SK-N-SH treated with all-trans-retinoic acid at 6 μM for 48 hours (cell line): ENCODE measurements around the gene MILR1.

Source experiments
- ATAC-seq: fragments of 200-7000 bp; cut with Tn5 transposase; 3 replicates; pipeline ENCODE4 v1.9.1; 2020; ENCODE audit warnings: mild to moderate bottlenecking, moderate library complexity
- ARNTL ChIP-seq: fragments of 450-650 bp; formaldehyde crosslinking; IDR thresholded peaks from 2 replicates; pipeline ENCODE4 v1.5.0; 2020; ENCODE audit warnings: low read depth, mild to moderate bottlenecking, moderate library complexity, borderline replicate concordance
- BACH2 ChIP-seq: fragments of 250-450 bp; sonication (Bioruptor Pico); IDR thresholded peaks from 2 replicates; pipeline ENCODE4 v1.9.0; 2021; ENCODE audit warnings: mild to moderate bottlenecking, borderline replicate concordance
- CREB5 ChIP-seq: fragments of 250-450 bp; sonication (Bioruptor Pico); IDR thresholded peaks from 2 replicates; pipeline ENCODE4 v1.5.1; 2020; ENCODE audit warnings: low read depth, mild to moderate bottlenecking, moderate library complexity
- CSDC2 ChIP-seq: fragments of 250-450 bp; sonication (Bioruptor Pico); IDR thresholded peaks from 2 replicates; pipeline ENCODE4 v1.5.0; 2020; ENCODE audit warnings: mild to moderate bottlenecking, moderate library complexity
- ESRRG ChIP-seq: fragments of 250-450 bp; sonication (Bioruptor Pico); IDR thresholded peaks from 2 replicates; pipeline ENCODE4 v1.6.1; 2021; ENCODE audit warnings: mild to moderate bottlenecking
- GLIS3 ChIP-seq: fragments of 250-450 bp; sonication (Bioruptor Pico); IDR thresholded peaks from 2 replicates; pipeline ENCODE4 v1.5.0; 2020; ENCODE audit warnings: mild to moderate bottlenecking, moderate library complexity
- ISL1 ChIP-seq: fragments of 250-450 bp; sonication (Bioruptor Pico); IDR thresholded peaks from 2 replicates; pipeline ENCODE4 v2.1.2; 2022; ENCODE audit warnings: mild to moderate bottlenecking, moderate library complexity
- OSR1 ChIP-seq: fragments of 250-450 bp; sonication (Bioruptor Pico); IDR thresholded peaks from 2 replicates; pipeline ENCODE4 v1.8.0; 2022; ENCODE audit warnings: moderate library complexity, mild to moderate bottlenecking, inconsistent platforms
- PATZ1 ChIP-seq: fragments of 250-450 bp; sonication (Bioruptor Pico); IDR thresholded peaks from 2 replicates; pipeline ENCODE4 v1.8.0; 2020; ENCODE audit warnings: mild to moderate bottlenecking, moderate library complexity, borderline replicate concordance
- POU6F1 ChIP-seq: fragments of 250-450 bp; sonication (Bioruptor Pico); IDR thresholded peaks from 2 replicates; pipeline ENCODE4 v1.8.0; 2021; ENCODE audit warnings: low read depth, mild to moderate bottlenecking, moderate library complexity, borderline replicate concordance
- RARB ChIP-seq: fragments of 250-450 bp; sonication (Bioruptor Pico); IDR thresholded peaks from 2 replicates; pipeline ENCODE4 v1.8.0; 2021; ENCODE audit warnings: mild to moderate bottlenecking, moderate library complexity
- SNAI2 ChIP-seq: fragments of 250-450 bp; sonication (Bioruptor Pico); IDR thresholded peaks from 2 replicates; pipeline ENCODE4 v1.5.0; 2020; ENCODE audit warnings: mild to moderate bottlenecking, moderate library complexity
- TCF4 ChIP-seq: fragments of 250-450 bp; sonication (Bioruptor Pico); IDR thresholded peaks from 2 replicates; pipeline ENCODE4 v1.8.0; 2021; ENCODE audit warnings: mild to moderate bottlenecking, moderate library complexity, borderline replicate concordance
- TSHZ2 ChIP-seq: fragments of 250-450 bp; sonication (Bioruptor Pico); IDR thresholded peaks from 2 replicates; pipeline ENCODE4 v1.5.0; 2020; ENCODE audit warnings: mild to moderate bottlenecking, moderate library complexity
- ZC3H10 ChIP-seq: fragments of 250-450 bp; sonication (Bioruptor Pico); IDR thresholded peaks from 2 replicates; pipeline ENCODE4 v1.5.1; 2021; ENCODE audit warnings: mild to moderate bottlenecking, moderate library complexity
- ZFP3 ChIP-seq: fragments of 250-450 bp; sonication (Bioruptor Pico); IDR thresholded peaks from 2 replicates; pipeline ENCODE4 v1.5.0; 2020; ENCODE audit warnings: mild to moderate bottlenecking, moderate library complexity
- ZFP30 ChIP-seq: fragments of 450-650 bp; formaldehyde crosslinking; IDR thresholded peaks from 2 replicates; pipeline ENCODE4 v1.5.0; 2022; ENCODE audit warnings: mild to moderate bottlenecking, moderate library complexity
- ZNF565 ChIP-seq: fragments of 450-650 bp; formaldehyde crosslinking; conservative IDR thresholded peaks from 2 replicates; pipeline ENCODE4 v1.5.0; 2020; ENCODE audit warnings: low read depth, mild to moderate bottlenecking, moderate library complexity
- ZNF70 ChIP-seq: fragments of 450-650 bp; formaldehyde crosslinking; IDR thresholded peaks from 2 replicates; pipeline ENCODE4 v1.5.0; 2020; ENCODE audit warnings: mild to moderate bottlenecking, moderate library complexity
- ZNF8 ChIP-seq: fragments of 450-650 bp; formaldehyde crosslinking; IDR thresholded peaks from 2 replicates; pipeline ENCODE4 v1.5.0; 2020; ENCODE audit warnings: mild to moderate bottlenecking, moderate library complexity

MILR1 gene

GRCh38 chr17:64488301-64488700 is 39.4 kb downstream of the MILR1 start:
- TF ChIP-seq POU6F1, result no peak
- no peak for TF ChIP-seq ZNF8 (CRISPR knock-in tag)
- no peak for TF ChIP-seq RARB (CRISPR knock-in tag)
- TF ChIP-seq TSHZ2 (CRISPR knock-in tag), result no peak
- no peak for TF ChIP-seq ZNF565
- TF ChIP-seq ZC3H10 (CRISPR knock-in tag), result no peak
- no peak for TF ChIP-seq SNAI2 (CRISPR knock-in tag)
- TF ChIP-seq ZNF70 (CRISPR knock-in tag), result no peak
- no peak for TF ChIP-seq ZFP30 (CRISPR knock-in tag)
- TF ChIP-seq GLIS3 (CRISPR knock-in tag), result no peak
- TF ChIP-seq ESRRG (CRISPR knock-in tag), result no peak
- TF ChIP-seq ISL1 (CRISPR knock-in tag), result no peak
- no peak for TF ChIP-seq CREB5
- no peak for TF ChIP-seq OSR1
- TF ChIP-seq ARNTL (CRISPR knock-in tag), result no peak
- no peak for TF ChIP-seq BACH2 (CRISPR knock-in tag)
- no peak for TF ChIP-seq PATZ1 (CRISPR knock-in tag)
- no peak for TF ChIP-seq TCF4 (CRISPR knock-in tag)
- no peak for ATAC-seq

GRCh38 chr17:64491034-64491860 is 42.3 kb downstream of the MILR1 start:
- ATAC-seq, result peak; percentile 61
- TF ChIP-seq ESRRG (CRISPR knock-in tag) (no peak), OSR1 (no peak)

GRCh38 chr17:64491994-64492393 is 43.1 kb downstream of the MILR1 start:
- TF ChIP-seq ZFP3 (CRISPR knock-in tag) (no peak), ZNF70 (CRISPR knock-in tag) (no peak), ARNTL (CRISPR knock-in tag) (no peak), SNAI2 (CRISPR knock-in tag) (no peak), CREB5 (no peak), ZC3H10 (CRISPR knock-in tag) (no peak), CSDC2 (no peak), TSHZ2 (CRISPR knock-in tag) (no peak), ZFP30 (CRISPR knock-in tag) (no peak), ZNF8 (CRISPR knock-in tag) (no peak), GLIS3 (CRISPR knock-in tag) (no peak), ESRRG (CRISPR knock-in tag) (no peak)
- ATAC-seq, result no peak
